ENCODE measurements around the gene PRR32. TPM values are rescaled to one million over a fixed set of nuclear protein-coding genes. Genes with fewer than 3 reads are reported as not detected.

Gene PRR32
- total and polyA plus RNA-seq, 2 donors (not counting 3 experiments of a cell fraction or from before 2014, with no cell fraction given) = not detected

- Histone ChIP-seq H3K4me3 (replicated peaks in 1 of 3; ENCODE audit: insufficient read depth in 1 of 3, low read depth in 1 of 3, low read length in 3 of 3) (no peak overlapping the region), H3K36me3 (ENCODE audit: control insufficient read depth in 2 of 2, extremely low read depth in 1 of 2, insufficient read depth in 2 of 2, low read length in 2 of 2) (no peaks in the 10 kb centered on the region), H3K4me2 (ENCODE audit: insufficient read depth, low read length) (no peak overlapping the region), H3K4me1 (ENCODE audit: control insufficient read depth, extremely low read depth, insufficient read depth, low read length) (no peaks in the 10 kb centered on the region), H3K27ac (ENCODE audit: insufficient read depth, low read depth, low read length) (no peak overlapping the region), H3K9ac (replicated peaks; ENCODE audit: extremely low read depth, insufficient read depth, low read length) (no peak overlapping the region), H3K27me3 (ENCODE audit: control insufficient read depth in 2 of 2, insufficient read depth in 2 of 2, low read length in 2 of 2) (no peaks in the 10 kb centered on the region), H3K79me2 (ENCODE audit: control insufficient read depth, insufficient read depth, low read length) (no peaks in the 10 kb centered on the region), H2AFZ (ENCODE audit: low read depth, low read length) (no peak overlapping the region), H3K9me3 (replicated peaks; ENCODE audit: control insufficient read depth, insufficient read depth, low read length) (no peaks in the 10 kb centered on the region), H3K9me1 (replicated peaks; ENCODE audit: control insufficient read depth, extremely low read depth, insufficient read depth, low read length) (no peaks in the 10 kb centered on the region), H4K20me1 (replicated peaks; ENCODE audit: control insufficient read depth, extremely low read depth, insufficient read depth, low read length) (no peaks in the 10 kb centered on the region)
- TF ChIP-seq MAX (IDR thresholded peaks at IDR 0.05; ENCODE audit: insufficient read depth, insufficient read length) (no peak), CTCF (IDR thresholded peaks at IDR 0.05; ENCODE audit: extremely low read depth in 1 of 2, insufficient read depth in 1 of 2, low read depth in 1 of 2, low read length in 2 of 2) (no peak), POLR2AphosphoS5 (IDR thresholded peaks at IDR 0.05; ENCODE audit: insufficient read depth, low read depth, low read length) (no peak), EZH2 (IDR thresholded peaks at IDR 0.05; ENCODE audit: borderline replicate concordance, low read depth, low read length, severe bottlenecking) (no peak), POLR2A (IDR thresholded peaks at IDR 0.05; ENCODE audit: low read depth, low read length) (no peak), GATA2 (IDR thresholded peaks at IDR 0.05; ENCODE audit: insufficient read depth, insufficient read length, low read depth, low read length) (no peak), JUN (IDR thresholded peaks at IDR 0.05; ENCODE audit: borderline replicate concordance, insufficient read depth, insufficient read length, low read depth) (no peak), FOS (IDR thresholded peaks at IDR 0.05; ENCODE audit: borderline replicate concordance, insufficient read depth, low read length) (no peak), MYC (IDR thresholded peaks at IDR 0.05; ENCODE audit: low read depth, low read length) (no peak)
- intact Hi-C loops (cut with micrococcal nuclease) = no loop called here
- dilution Hi-C loops (cut with MboI; ENCODE audit: extremely low pct_ligation_motif_present, low sequenced_read_pairs) = no loop called here
- no peak for DNase-seq (ENCODE audit: low read depth, low spot score)
- FAIRE-seq = no peak
- BruUV-seq (replicated peaks) = no TSS peak
- ChIA-PET POLR2A (no interaction called here), CTCF (no interaction called here)
These were observed 27.6 kb downstream of the PRR32 start for GRCh38 chrX:126847143-126847542.

All from endothelial cell of umbilical vein (primary cell).